OCI-LY7 (cell line): ENCODE results near the gene ARMC5. TPM values are rescaled to one million over a fixed set of nuclear protein-coding genes. Genes with fewer than 3 reads are reported as not detected.
"Not testable (repeated sequence)": the region's sequence is repeated elsewhere in the genome, so short reads cannot be mapped to it uniquely, and the experiment has no call there.

Experiments
- BruUV-seq: library from RNA; stranded (reverse); fragments of 400-500 nt; replicated peaks from 2 replicates; lab custom pipeline; 2021; lab: Mats Ljungman, UMichigan
- CTCF ChIA-PET: fragments of 300-600 bp; sonication (Branson Sonifier 250); formaldehyde crosslinking; loops from one replicate; lab custom pipeline; 2022; ENCODE audit warnings: antibody characterized with exemption; ENCODE audit not compliant: unreplicated experiment; lab: Charles Lee
- POLR2A ChIA-PET: fragments of 300-600 bp; sonication (Branson Sonifier 250); formaldehyde crosslinking; loops from one replicate; lab custom pipeline; 2022; ENCODE audit warnings: antibody characterized with exemption; lab: Charles Lee
- DNase-seq: peaks from one replicate; pipeline ENCODE4 v3.0.0-alpha.2; 2015; ENCODE audit warnings: low spot score
- H2AFZ ChIP-seq: fragments of 200-600 bp; sonication (generic), shearing (Covaris generic); 2 replicates; pipeline ENCODE4 v1.6.1; 2014; ENCODE audit warnings: mild to moderate bottlenecking, antibody characterized with exemption, low read length, moderate library complexity
- H3K27ac ChIP-seq: fragments of 200-600 bp; sonication (generic); 2 replicates; pipeline ENCODE4 v1.5.1; 2014; ENCODE audit warnings: mixed run types, low read depth, mild to moderate bottlenecking, moderate library complexity, low read length, inconsistent platforms; ENCODE audit not compliant: poor library complexity, severe bottlenecking
- H3K36me3 ChIP-seq: fragments of 200-600 bp; sonication (generic); 2 replicates; pipeline ENCODE4 v1.6.1; 2014; ENCODE audit warnings: mild to moderate bottlenecking, antibody characterized with exemption, low read length, moderate library complexity, mixed read lengths; ENCODE audit not compliant: insufficient read depth
- H3K4me1 ChIP-seq: fragments of 200-600 bp; sonication (generic); 2 replicates; pipeline ENCODE4 v1.5.1; 2014; ENCODE audit warnings: mild to moderate bottlenecking, low read length; ENCODE audit not compliant: insufficient read depth, poor library complexity, severe bottlenecking
- H3K4me2 ChIP-seq: fragments of 200-600 bp; sonication (generic); 2 replicates; pipeline ENCODE4 v1.6.1; 2014; ENCODE audit warnings: mild to moderate bottlenecking, low read length
- H3K4me3 ChIP-seq: fragments of 200-600 bp; sonication (generic); 2 replicates; pipeline ENCODE4 v1.5.1; 2014; ENCODE audit warnings: mild to moderate bottlenecking, low read depth, low read length; ENCODE audit not compliant: poor library complexity, severe bottlenecking
- H3K79me2 ChIP-seq: fragments of 200-600 bp; sonication (generic); 2 replicates; pipeline ENCODE4 v1.6.1; 2016; ENCODE audit warnings: low read depth, mild to moderate bottlenecking, low read length, moderate library complexity, mixed read lengths; ENCODE audit not compliant: insufficient read depth
- H3K9me2 ChIP-seq: fragments of 200-600 bp; sonication (generic); 2 replicates; pipeline ENCODE4 v1.6.1; 2016; ENCODE audit warnings: mild to moderate bottlenecking, low read length, mixed read lengths; ENCODE audit not compliant: insufficient read depth
- H3K9me3 ChIP-seq: fragments of 200-600 bp; sonication (generic); 2 replicates; pipeline ENCODE4 v1.6.1; 2014; ENCODE audit warnings: mild to moderate bottlenecking, mixed run types, low read length, mixed read lengths
- H4K20me1 ChIP-seq: fragments of 200-600 bp; sonication (generic); 2 replicates; pipeline ENCODE4 v1.6.1; 2014; ENCODE audit warnings: mild to moderate bottlenecking, antibody characterized with exemption, low read length, moderate library complexity, mixed read lengths; ENCODE audit not compliant: insufficient read depth
- EZH2phosphoT487 ChIP-seq: fragments of 200-600 bp; sonication (generic); IDR thresholded peaks from 2 replicates; pipeline ENCODE4 v1.6.1; 2018; ENCODE audit warnings: low read depth, borderline replicate concordance, mild to moderate bottlenecking, mixed run types, antibody characterized with exemption, low read length, moderate library complexity, mixed read lengths
- intact Hi-C: fragments of 100-400 bp; cut with micrococcal nuclease; formaldehyde crosslinking; loops from one replicate; pipeline ENCODE4 v1.10.0; 2022; ENCODE audit not compliant: unreplicated experiment
- total RNA-seq, 2 experiments: library from RNA; depleted of rRNA in 1 of 2; stranded (reverse); fragments of >200 nt in 1 of 2; shearing (Covaris generic) in 1 of 2; gene quantifications; 2 replicates each; pipeline ENCODE4 v1.2.3, GENCODE V29; 2014 to 2022
- TF ChIP-seq, protein P1 (sequence below): fragments of 200-600 bp; sonication (generic); conservative IDR thresholded peaks from 2 replicates; pipeline ENCODE4 v1.5.1; 2014; ENCODE audit warnings: mild to moderate bottlenecking, antibody characterized with exemption, low read length, moderate library complexity, mixed read lengths

The ARMC5 gene
- total RNA-seq, 2 experiments from 2014 or later, result 6.4 to 8.8 TPM

DNA sequence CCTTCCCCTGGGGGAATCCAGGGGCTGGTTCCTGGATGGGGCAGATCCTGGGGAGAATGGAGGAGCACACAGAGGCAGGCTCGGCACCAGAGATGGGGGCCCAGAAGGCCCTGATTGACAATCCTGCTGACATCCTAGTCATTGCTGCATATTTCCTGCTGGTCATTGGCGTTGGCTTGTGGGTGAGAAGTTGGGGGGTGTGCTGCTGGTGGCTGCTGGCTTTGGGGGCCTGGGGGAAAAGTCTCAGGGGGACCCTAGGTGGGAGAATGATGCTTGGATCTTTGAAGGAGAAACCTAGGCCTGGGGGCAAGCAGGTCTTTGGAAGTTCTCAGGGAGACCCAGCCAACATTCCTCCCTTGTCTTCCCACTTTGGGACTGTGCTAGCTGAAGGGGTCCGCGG, 23.8 kb downstream of the ARMC5 start, which contains the start of gene SLC5A2:
Gene SLC5A2, plus strand, starts transcription at position 43 of the 400 bp plus-strand sequence. Its CDS starts 14 bp downstream, at position 57.
- no peak within 1 kb of the TSS for H3K27ac ChIP-seq
- H3K4me1 ChIP-seq, result peaks cover 4% of the 10 kb centered on the region
- no peak within 1 kb of the TSS for H3K4me3 ChIP-seq
- no peaks in the 10 kb centered on the region for H3K9me3 ChIP-seq
- no peaks in the 10 kb centered on the region for H4K20me1 ChIP-seq
- intact Hi-C loops, result no loop called here
- H3K36me3 ChIP-seq, result no peaks in the 10 kb centered on the region
- no peaks in the 10 kb centered on the region for H3K79me2 ChIP-seq
- H2AFZ ChIP-seq, result no peak within 1 kb of the TSS
- no peaks in the 10 kb centered on the region for H3K9me2 ChIP-seq
- ChIA-PET CTCF (no interaction called here), POLR2A (no interaction called here)
- no peak for TF ChIP-seq EZH2phosphoT487
- TF ChIP-seq, protein P1, sequence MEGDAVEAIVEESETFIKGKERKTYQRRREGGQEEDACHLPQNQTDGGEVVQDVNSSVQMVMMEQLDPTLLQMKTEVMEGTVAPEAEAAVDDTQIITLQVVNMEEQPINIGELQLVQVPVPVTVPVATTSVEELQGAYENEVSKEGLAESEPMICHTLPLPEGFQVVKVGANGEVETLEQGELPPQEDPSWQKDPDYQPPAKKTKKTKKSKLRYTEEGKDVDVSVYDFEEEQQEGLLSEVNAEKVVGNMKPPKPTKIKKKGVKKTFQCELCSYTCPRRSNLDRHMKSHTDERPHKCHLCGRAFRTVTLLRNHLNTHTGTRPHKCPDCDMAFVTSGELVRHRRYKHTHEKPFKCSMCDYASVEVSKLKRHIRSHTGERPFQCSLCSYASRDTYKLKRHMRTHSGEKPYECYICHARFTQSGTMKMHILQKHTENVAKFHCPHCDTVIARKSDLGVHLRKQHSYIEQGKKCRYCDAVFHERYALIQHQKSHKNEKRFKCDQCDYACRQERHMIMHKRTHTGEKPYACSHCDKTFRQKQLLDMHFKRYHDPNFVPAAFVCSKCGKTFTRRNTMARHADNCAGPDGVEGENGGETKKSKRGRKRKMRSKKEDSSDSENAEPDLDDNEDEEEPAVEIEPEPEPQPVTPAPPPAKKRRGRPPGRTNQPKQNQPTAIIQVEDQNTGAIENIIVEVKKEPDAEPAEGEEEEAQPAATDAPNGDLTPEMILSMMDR, result no peak
- H3K4me2 ChIP-seq, result no peak within 1 kb of the TSS
- no TSS peak for BruUV-seq
- no peak for DNase-seq

DNA sequence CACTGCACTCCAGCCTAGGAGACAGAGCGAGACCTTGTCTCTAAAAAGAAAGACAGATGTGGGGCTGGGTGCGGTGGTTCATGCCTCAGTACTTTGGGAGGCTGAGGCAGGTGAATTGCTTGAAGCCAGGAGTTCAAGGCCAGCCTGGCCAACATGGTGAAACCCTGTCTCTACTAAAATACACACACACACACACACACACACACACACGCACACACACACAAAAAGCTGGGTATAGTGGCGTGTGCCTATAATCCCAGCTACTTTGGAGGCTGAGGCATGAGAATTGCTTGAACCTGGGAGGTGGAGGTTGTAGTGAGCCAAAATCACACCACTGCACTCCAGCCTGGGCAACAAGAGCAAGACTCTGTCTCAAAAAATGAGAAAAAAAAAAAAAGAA, 24.7 kb downstream of the ARMC5 start:
- CTCF ChIA-PET, H3K9me3 ChIP-seq, H3K4me1 ChIP-seq, intact Hi-C loops, H3K79me2 ChIP-seq, H3K4me3 ChIP-seq, H3K4me2 ChIP-seq, H3K27ac ChIP-seq, DNase-seq, H3K36me3 ChIP-seq, H2AFZ ChIP-seq, H3K9me2 ChIP-seq, POLR2A ChIA-PET, H4K20me1 ChIP-seq, BruUV-seq: not testable (repeated sequence)

DNA sequence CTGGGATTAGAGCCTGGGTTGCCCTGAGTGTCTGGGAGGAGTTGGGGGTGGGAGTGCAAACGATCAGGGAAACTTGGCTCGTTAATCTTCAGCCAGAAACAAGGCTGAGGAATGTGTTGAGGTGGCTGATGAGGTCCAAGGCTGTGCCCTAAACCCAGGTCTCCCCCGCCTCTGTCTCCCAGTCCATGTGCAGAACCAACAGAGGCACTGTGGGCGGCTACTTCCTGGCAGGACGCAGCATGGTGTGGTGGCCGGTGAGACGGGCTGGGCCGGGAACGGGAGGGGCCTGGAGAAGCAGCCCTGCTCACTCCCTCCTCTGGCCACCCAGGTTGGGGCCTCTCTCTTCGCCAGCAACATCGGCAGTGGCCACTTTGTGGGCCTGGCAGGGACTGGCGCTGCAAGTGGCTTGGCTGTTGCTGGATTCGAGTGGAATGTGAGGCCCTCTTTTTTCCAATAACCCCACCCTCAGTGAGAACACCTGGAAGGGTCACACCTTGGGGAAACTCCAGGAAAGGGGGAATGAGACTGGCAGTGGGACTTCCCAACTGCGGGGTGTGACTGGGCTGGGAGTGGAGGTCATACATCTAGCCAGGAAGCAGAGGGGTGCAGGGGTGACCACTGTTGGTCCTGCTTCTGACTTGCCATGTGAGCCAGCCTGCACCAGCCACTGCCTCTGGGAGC, 25.3 kb downstream of the ARMC5 start:
- intact Hi-C loops, result no loop called here
- H3K27ac ChIP-seq, result no peak overlapping the region
- no peaks in the 10 kb centered on the region for H3K9me2 ChIP-seq
- no peak for TF ChIP-seq EZH2phosphoT487
- TF ChIP-seq, protein P1, result no peak
- no peaks in the 10 kb centered on the region for H3K79me2 ChIP-seq
- no peaks in the 10 kb centered on the region for H4K20me1 ChIP-seq
- no peaks in the 10 kb centered on the region for H3K9me3 ChIP-seq
- ChIA-PET POLR2A (no interaction called here), CTCF (no interaction called here)
- BruUV-seq, result no TSS peak
- no peak for DNase-seq
- no peak overlapping the region for H3K4me2 ChIP-seq
- H3K4me1 ChIP-seq, result peaks cover 4% of the 10 kb centered on the region
- H3K36me3 ChIP-seq, result no peaks in the 10 kb centered on the region
- H2AFZ ChIP-seq, result no peak overlapping the region
- H3K4me3 ChIP-seq, result no peak overlapping the region
